Measurements from ENCODE around the gene ACAP2.

Gene ACAP2

GRCh38 chr3:195440379-195440778 lies 2.4 kb downstream of the ACAP2 start:
- no peak for DNase-seq (ENCODE audit: extremely low spot score)
- no peak for TF ChIP-seq SUZ12 (IDR thresholded peaks at IDR 0.05)
- no peak for TF ChIP-seq BHLHE40 (IDR thresholded peaks at IDR 0.05; ENCODE audit: borderline replicate concordance)
- POLR2A ChIA-PET, result no interaction called here
- CTCF ChIA-PET, result interaction anchor here (1.4 kb wide), 1 partner anchor 170 kb away, joined by 7 read pairs; the partner anchor contains the start of gene XXYLT1

- no peak for TF ChIP-seq L3MBTL2 (conservative IDR thresholded peaks at IDR 0.05)
- TF ChIP-seq TARDBP (IDR thresholded peaks at IDR 0.05), result no peak
- no peak for TF ChIP-seq HDGF (IDR thresholded peaks at IDR 0.05; ENCODE audit: borderline replicate concordance)
- TF ChIP-seq SUZ12 (IDR thresholded peaks at IDR 0.05), result no peak
- TF ChIP-seq NFRKB (IDR thresholded peaks at IDR 0.05), result no peak
- TF ChIP-seq ELF4 (IDR thresholded peaks at IDR 0.05), result no peak
- ChIA-PET CTCF (no interaction called here), POLR2A (no interaction called here)
- no peak for DNase-seq (ENCODE audit: extremely low spot score)
These were observed 4.4 kb downstream of the ACAP2 start for GRCh38 chr3:195438371-195438770.

- DNase-seq (ENCODE audit: extremely low spot score), result no peak
- ChIA-PET CTCF (no interaction called here), POLR2A (no interaction called here)
- no peak for TF ChIP-seq L3MBTL2 (conservative IDR thresholded peaks at IDR 0.05)
- TF ChIP-seq FOXK2 (IDR thresholded peaks at IDR 0.05), result no peak
- no peak for TF ChIP-seq TARDBP (IDR thresholded peaks at IDR 0.05)
- no peak for TF ChIP-seq SUZ12 (IDR thresholded peaks at IDR 0.05)
- no peak for TF ChIP-seq NFRKB (IDR thresholded peaks at IDR 0.05)
- TF ChIP-seq CTBP1 (IDR thresholded peaks at IDR 0.05; ENCODE audit: borderline replicate concordance), result no peak
- TF ChIP-seq ELF4 (IDR thresholded peaks at IDR 0.05), result no peak
- no peak for TF ChIP-seq PKNOX1 (IDR thresholded peaks at IDR 0.05)
- no peak for TF ChIP-seq BHLHE40 (IDR thresholded peaks at IDR 0.05; ENCODE audit: borderline replicate concordance)
- no peak for TF ChIP-seq FOXA1 (IDR thresholded peaks at IDR 0.05)
- no peak for TF ChIP-seq LEF1 (IDR thresholded peaks at IDR 0.05; ENCODE audit: borderline replicate concordance)
- TF ChIP-seq HDGF (IDR thresholded peaks at IDR 0.05; ENCODE audit: borderline replicate concordance), result no peak
- no peak for TF ChIP-seq SP1 (IDR thresholded peaks at IDR 0.05)
- no peak for TF ChIP-seq ZNF384 (IDR thresholded peaks at IDR 0.05)
- no peak for TF ChIP-seq FOXM1 (IDR thresholded peaks at IDR 0.05; ENCODE audit: borderline replicate concordance)
- TF ChIP-seq ARNT (IDR thresholded peaks at IDR 0.05), result no peak
These were observed 17.0 kb downstream of the ACAP2 start for GRCh38 chr3:195425849-195426248.

- ChIA-PET CTCF (no interaction called here), POLR2A (no interaction called here)
- DNase-seq (ENCODE audit: extremely low spot score), result no peak
- TF ChIP-seq L3MBTL2 (conservative IDR thresholded peaks at IDR 0.05) (no peak), SUZ12 (IDR thresholded peaks at IDR 0.05) (no peak)
These were observed 19.0 kb downstream of the ACAP2 start for GRCh38 chr3:195423818-195424217.

GRCh38 chr3:195421400-195421799 lies 21.4 kb downstream of the ACAP2 start:
- DNase-seq (ENCODE audit: extremely low spot score), result no peak
- no peak for TF ChIP-seq BHLHE40 (IDR thresholded peaks at IDR 0.05; ENCODE audit: borderline replicate concordance)
- TF ChIP-seq ZNF384 (IDR thresholded peaks at IDR 0.05), result no peak
- TF ChIP-seq SP1 (IDR thresholded peaks at IDR 0.05), result no peak
- no peak for TF ChIP-seq HDGF (IDR thresholded peaks at IDR 0.05; ENCODE audit: borderline replicate concordance)
- no peak for TF ChIP-seq TARDBP (IDR thresholded peaks at IDR 0.05)
- TF ChIP-seq PKNOX1 (IDR thresholded peaks at IDR 0.05), result no peak
- TF ChIP-seq CTBP1 (IDR thresholded peaks at IDR 0.05; ENCODE audit: borderline replicate concordance), result no peak
- no peak for TF ChIP-seq ELF4 (IDR thresholded peaks at IDR 0.05)
- TF ChIP-seq ARNT (IDR thresholded peaks at IDR 0.05), result no peak
- no peak for TF ChIP-seq FOXA1 (IDR thresholded peaks at IDR 0.05)
- no peak for TF ChIP-seq L3MBTL2 (conservative IDR thresholded peaks at IDR 0.05)
- TF ChIP-seq LEF1 (IDR thresholded peaks at IDR 0.05; ENCODE audit: borderline replicate concordance), result no peak
- no peak for TF ChIP-seq FOXM1 (IDR thresholded peaks at IDR 0.05; ENCODE audit: borderline replicate concordance)
- no peak for TF ChIP-seq FOXK2 (IDR thresholded peaks at IDR 0.05)
- no peak for TF ChIP-seq NFRKB (IDR thresholded peaks at IDR 0.05)
- TF ChIP-seq SUZ12 (IDR thresholded peaks at IDR 0.05), result no peak
- CTCF ChIA-PET, result no interaction called here
- POLR2A ChIA-PET, result no interaction called here

GRCh38 chr3:195416795-195417194 lies 26.0 kb downstream of the ACAP2 start:
- POLR2A ChIA-PET, result no interaction called here
- DNase-seq (ENCODE audit: extremely low spot score), result no peak
- CTCF ChIA-PET, result interaction anchor here (0.6 kb wide), 1 partner anchor 153 kb away, joined by 3 read pairs; no protein-coding TSS in a partner anchor
- no peak for TF ChIP-seq HDGF (IDR thresholded peaks at IDR 0.05; ENCODE audit: borderline replicate concordance)
- no peak for TF ChIP-seq PKNOX1 (IDR thresholded peaks at IDR 0.05)
- no peak for TF ChIP-seq CTBP1 (IDR thresholded peaks at IDR 0.05; ENCODE audit: borderline replicate concordance)
- TF ChIP-seq ZNF384 (IDR thresholded peaks at IDR 0.05), result no peak
- TF ChIP-seq LEF1 (IDR thresholded peaks at IDR 0.05; ENCODE audit: borderline replicate concordance), result no peak
- TF ChIP-seq FOXA1 (IDR thresholded peaks at IDR 0.05), result no peak
- TF ChIP-seq SP1 (IDR thresholded peaks at IDR 0.05), result no peak
- no peak for TF ChIP-seq FOXM1 (IDR thresholded peaks at IDR 0.05; ENCODE audit: borderline replicate concordance)
- TF ChIP-seq NFRKB (IDR thresholded peaks at IDR 0.05), result no peak
- no peak for TF ChIP-seq TARDBP (IDR thresholded peaks at IDR 0.05)
- no peak for TF ChIP-seq ARNT (IDR thresholded peaks at IDR 0.05)
- no peak for TF ChIP-seq L3MBTL2 (conservative IDR thresholded peaks at IDR 0.05)
- TF ChIP-seq BHLHE40 (IDR thresholded peaks at IDR 0.05; ENCODE audit: borderline replicate concordance), result no peak
- TF ChIP-seq ELF4 (IDR thresholded peaks at IDR 0.05), result no peak
- no peak for TF ChIP-seq SUZ12 (IDR thresholded peaks at IDR 0.05)
- no peak for TF ChIP-seq FOXK2 (IDR thresholded peaks at IDR 0.05)

GRCh38 chr3:195411836-195412235 lies 31.0 kb downstream of the ACAP2 start:
- POLR2A ChIA-PET, result no interaction called here
- CTCF ChIA-PET, result no interaction called here
- TF ChIP-seq NFRKB (IDR thresholded peaks at IDR 0.05) (no peak), FOXK2 (IDR thresholded peaks at IDR 0.05) (no peak), L3MBTL2 (conservative IDR thresholded peaks at IDR 0.05) (no peak)
- no peak for DNase-seq (ENCODE audit: extremely low spot score)

All from HEK293T (cell line).